OCI-LY1 (cell line): Measurements from ENCODE around the gene ADNP.

Experiments
- H2AFZ ChIP-seq: fragments of 200-600 bp; sonication (generic), shearing (Covaris generic); 2 replicates; pipeline ENCODE4 v1.6.0; 2014; ENCODE audit warnings: antibody characterized with exemption, mild to moderate bottlenecking, low read length
- H3F3A ChIP-seq: fragments of 200-600 bp; sonication (generic), shearing (Covaris generic); 2 replicates; pipeline ENCODE4 v1.6.0; 2014; ENCODE audit warnings: mild to moderate bottlenecking, antibody characterized with exemption, low read length, moderate library complexity; ENCODE audit not compliant: insufficient read depth
- H3K27ac ChIP-seq: fragments of 200-600 bp; sonication (generic); 2 replicates; pipeline ENCODE4 v1.5.1; 2014; ENCODE audit warnings: low read length, mixed run types, mild to moderate bottlenecking, low read depth; ENCODE audit not compliant: poor library complexity, severe bottlenecking
- H3K27me3 ChIP-seq: fragments of 200-600 bp; sonication (generic); 2 replicates; pipeline ENCODE4 v1.6.0; 2014; ENCODE audit warnings: antibody characterized with exemption, mild to moderate bottlenecking, low read length, moderate library complexity; ENCODE audit not compliant: insufficient read depth
- H3K36me3 ChIP-seq: fragments of 200-600 bp; sonication (generic); 2 replicates; pipeline ENCODE4 v1.6.1; 2014; ENCODE audit warnings: mild to moderate bottlenecking, antibody characterized with exemption, low read length, moderate library complexity, mixed read lengths; ENCODE audit not compliant: insufficient read depth
- H3K4me1 ChIP-seq: fragments of 200-600 bp; sonication (generic); 2 replicates; pipeline ENCODE4 v1.5.1; 2014; ENCODE audit warnings: mild to moderate bottlenecking, low read length, moderate library complexity; ENCODE audit not compliant: insufficient read depth, severe bottlenecking
- H3K4me2 ChIP-seq: fragments of 200-600 bp; sonication (generic), shearing (Covaris generic); 2 replicates; pipeline ENCODE4 v1.6.1; 2014; ENCODE audit warnings: low read length
- H3K4me3 ChIP-seq: fragments of 200-600 bp; sonication (generic); 2 replicates; pipeline ENCODE4 v1.5.1; 2014; ENCODE audit warnings: low read length, low read depth, mild to moderate bottlenecking, mixed read lengths; ENCODE audit not compliant: poor library complexity, severe bottlenecking
- H3K79me2 ChIP-seq: fragments of 200-600 bp; shearing (Covaris generic); 2 replicates; pipeline ENCODE4 v1.6.1; 2016; ENCODE audit warnings: mixed run types, low read length, mixed read lengths; ENCODE audit not compliant: insufficient read depth
- H3K9ac ChIP-seq: fragments of 200-600 bp; sonication (generic), shearing (Covaris generic); 2 replicates; pipeline ENCODE4 v1.6.1; 2014; ENCODE audit warnings: mild to moderate bottlenecking, low read length, mixed read lengths
- H3K9me2 ChIP-seq: fragments of 200-600 bp; sonication (generic), shearing (Covaris generic); 2 replicates; pipeline ENCODE4 v1.6.1; 2014; ENCODE audit warnings: low read depth, mild to moderate bottlenecking, low read length, mixed read lengths
- H3K9me3 ChIP-seq: fragments of 200-600 bp; shearing (Covaris generic); 2 replicates; pipeline ENCODE4 v1.6.1; 2014; ENCODE audit warnings: low read length, mixed read lengths
- H4K20me1 ChIP-seq: fragments of 200-600 bp; sonication (generic), shearing (Covaris generic); 2 replicates; pipeline ENCODE4 v1.6.0; 2016; ENCODE audit warnings: mild to moderate bottlenecking, low read length; ENCODE audit not compliant: insufficient read depth
- CTCF ChIP-seq: fragments of 200-600 bp; sonication (generic), shearing (Covaris generic); IDR thresholded peaks from 2 replicates; pipeline ENCODE4 v1.5.1; 2017; ENCODE audit warnings: mild to moderate bottlenecking, antibody characterized with exemption, low read length, moderate library complexity, mixed read lengths
- EZH2 ChIP-seq: fragments of 200-600 bp; sonication (generic), shearing (Covaris generic); IDR thresholded peaks from 2 replicates; pipeline ENCODE4 v1.8.0; 2017; ENCODE audit warnings: borderline replicate concordance, mixed run types, mild to moderate bottlenecking, antibody characterized with exemption, low read length, moderate library complexity, mixed read lengths

ADNP gene

GRCh38 chr20:50891138-50891537 lies 40.1 kb downstream of the ADNP start:
- Histone ChIP-seq H3K9me2 (no peaks in the 10 kb centered on the region), H3K79me2 (no peaks in the 10 kb centered on the region), H3K27me3 (no peaks in the 10 kb centered on the region), H3K9me3 (no peaks in the 10 kb centered on the region), H3K27ac (peak overlapping the region; percentile 17), H2AFZ (no peak overlapping the region), H3K4me2 (no peak overlapping the region), H3K9ac (no peak overlapping the region), H3K4me3 (no peak overlapping the region), H3K36me3 (peaks cover 74% of the 10 kb centered on the region), H3K4me1 (no peaks in the 10 kb centered on the region), H4K20me1 (no peaks in the 10 kb centered on the region), H3F3A (no peaks in the 10 kb centered on the region; the same call in 1 of the 2 replicates)
- TF ChIP-seq EZH2 (no peak), CTCF (no peak)

- Histone ChIP-seq H3K4me1 (no peaks in the 10 kb centered on the region), H3K36me3 (peaks cover 50% of the 10 kb centered on the region), H3K9me2 (no peaks in the 10 kb centered on the region), H3K9ac (no peak overlapping the region), H3K27ac (no peak overlapping the region), H2AFZ (no peak overlapping the region), H3K4me2 (no peak overlapping the region), H3K27me3 (no peaks in the 10 kb centered on the region), H3K9me3 (peaks cover 5% of the 10 kb centered on the region; the same call in 1 of the 2 replicates), H3K79me2 (no peaks in the 10 kb centered on the region), H3K4me3 (no peak overlapping the region), H4K20me1 (no peaks in the 10 kb centered on the region), H3F3A (no peaks in the 10 kb centered on the region; the same call in 1 of the 2 replicates)
- TF ChIP-seq EZH2: no peak
- TF ChIP-seq CTCF: no peak
These were observed 43.7 kb downstream of the ADNP start for GRCh38 chr20:50887576-50887975.

GRCh38 chr20:50886184-50886790 lies 45.0 kb downstream of the ADNP start:
- peaks cover 43% of the 10 kb centered on the region for H3K36me3 ChIP-seq
- H3F3A ChIP-seq: no peaks in the 10 kb centered on the region; the same call in 1 of the 2 replicates
- H2AFZ ChIP-seq: no peak overlapping the region
- H3K27ac ChIP-seq: no peak overlapping the region
- TF ChIP-seq EZH2 (no peak), CTCF (no peak)
- H3K4me3 ChIP-seq: no peak overlapping the region
- peaks cover 6% of the 10 kb centered on the region; the same call in 1 of the 2 replicates for H3K9me3 ChIP-seq
- no peaks in the 10 kb centered on the region for H3K27me3 ChIP-seq
- H3K9me2 ChIP-seq: no peaks in the 10 kb centered on the region
- no peaks in the 10 kb centered on the region for H3K4me1 ChIP-seq
- H3K79me2 ChIP-seq: no peaks in the 10 kb centered on the region
- H3K4me2 ChIP-seq: no peak overlapping the region
- no peak overlapping the region for H3K9ac ChIP-seq
- no peaks in the 10 kb centered on the region for H4K20me1 ChIP-seq
